SK-N-SH (cell line): ENCODE measurements around the gene OTUB1. TPM values are rescaled to one million over a fixed set of nuclear protein-coding genes. Genes with fewer than 3 reads are reported as not detected.

Experiments used
- CTCF ChIA-PET: fragments of 300-600, 350-600 bp; formaldehyde crosslinking; extraction: SDS; loops from one replicate; lab custom pipeline; 2021; lab: Yijun Ruan, JAX
- POLR2A ChIA-PET: fragments of 350-600 bp; sonication (Branson Sonifier 250); formaldehyde crosslinking; extraction: SDS; loops from one replicate; lab custom pipeline; 2020; ENCODE audit warnings: antibody characterized with exemption, inconsistent platforms; lab: Yijun Ruan, JAX
- DNase-seq: peaks from one replicate; pipeline ENCODE4 v3.0.0; 2012
- H2AFZ ChIP-seq: fragments of 200-600 bp; sonication (generic); 2 replicates; pipeline ENCODE4 v1.8.1; 2016; ENCODE audit warnings: antibody characterized with exemption, mild to moderate bottlenecking, low read depth
- H3F3A ChIP-seq: fragments of 200-600 bp; sonication (generic); replicated peaks from 2 replicates; pipeline ENCODE3; 2016; ENCODE audit warnings: antibody characterized with exemption, mild to moderate bottlenecking; ENCODE audit not compliant: insufficient read depth
- H3K27ac ChIP-seq, 2 experiments: fragments of 200-500 bp in 1 of 2; fragments of 200-600 bp in 1 of 2; sonication (Bioruptor generic) in 1 of 2; sonication (generic), shearing (Covaris generic) in 1 of 2; 2 replicates each; pipeline versions ENCODE4 v1.5.1 to v1.6.1; 2014 to 2016; ENCODE audit warnings: low read depth in 2 of 2, inconsistent platforms in 1 of 2, low read length in 1 of 2, mild to moderate bottlenecking in 1 of 2, mixed read lengths in 1 of 2
- H3K27me3 ChIP-seq: fragments of 200-600 bp; sonication (generic), shearing (Covaris generic); 2 replicates; pipeline ENCODE4 v1.6.1; 2016; ENCODE audit warnings: mixed run types; ENCODE audit not compliant: insufficient read depth
- H3K36me3 ChIP-seq, 2 experiments: fragments of 200-500 bp in 1 of 2; fragments of 200-600 bp in 1 of 2; sonication (Bioruptor generic) in 1 of 2; sonication (generic) in 1 of 2; replicated peaks in 1 of 2; 2 replicates each; pipeline versions ENCODE3 to v1.5.1; 2014 to 2016; ENCODE audit warnings: low read length in 1 of 2, mild to moderate bottlenecking in 1 of 2; ENCODE audit not compliant: insufficient read depth in 2 of 2, control insufficient read depth in 1 of 2
- H3K4me1 ChIP-seq, 2 experiments: fragments of 200-500 bp in 1 of 2; fragments of 200-600 bp in 1 of 2; sonication (Bioruptor generic) in 1 of 2; sonication (generic), shearing (Covaris generic) in 1 of 2; 2 replicates each; pipeline versions ENCODE4 v1.5.1 to v1.6.1; 2014 to 2016; ENCODE audit warnings: low read depth in 1 of 2, low read length in 1 of 2, mixed run types in 1 of 2; ENCODE audit not compliant: insufficient read depth in 2 of 2, control insufficient read depth in 1 of 2
- H3K4me2 ChIP-seq: fragments of 200-600 bp; sonication (generic), shearing (Covaris generic); 2 replicates; pipeline ENCODE4 v1.6.1; 2017; ENCODE audit warnings: mixed run types
- H3K4me3 ChIP-seq, 2 experiments: fragments of 200-500 bp in 1 of 2; fragments of 200-600 bp in 1 of 2; sonication (Bioruptor generic) in 1 of 2; sonication (generic), shearing (Covaris generic) in 1 of 2; 2 replicates each; pipeline versions ENCODE4 v1.5.1 to v1.8.1; 2014 to 2016; ENCODE audit warnings: low read depth in 2 of 2, inconsistent platforms in 1 of 2, low read length in 1 of 2, mild to moderate bottlenecking in 1 of 2, mixed read lengths in 1 of 2, moderate library complexity in 1 of 2
- H3K79me2 ChIP-seq: fragments of 200-600 bp; sonication (generic); 2 replicates; pipeline ENCODE4 v1.8.1; 2017; ENCODE audit warnings: mild to moderate bottlenecking; ENCODE audit not compliant: insufficient read depth
- H3K9ac ChIP-seq: fragments of 200-600 bp; sonication (generic); 2 replicates; pipeline ENCODE4 v1.6.1; 2017; ENCODE audit warnings: mixed run types
- H3K9me2 ChIP-seq: fragments of 200-600 bp; sonication (generic); 2 replicates; pipeline ENCODE4 v1.6.1; 2017; ENCODE audit warnings: mixed run types
- H3K9me3 ChIP-seq: fragments of 200-600 bp; sonication (generic); 2 replicates; pipeline ENCODE4 v1.6.1; 2017; ENCODE audit warnings: mixed run types, mild to moderate bottlenecking, moderate library complexity
- H4K20me1 ChIP-seq: fragments of 200-600 bp; sonication (generic); 2 replicates; pipeline ENCODE4 v1.6.1; 2017; ENCODE audit warnings: mild to moderate bottlenecking, mixed run types; ENCODE audit not compliant: insufficient read depth
- FOXJ3 ChIP-seq: sonication (generic); formaldehyde crosslinking; IDR thresholded peaks from 2 replicates; pipeline ENCODE4 v1.5.1; 2020; ENCODE audit warnings: mild to moderate bottlenecking, missing genetic modification reagents
- GATA2 ChIP-seq: sonication (generic); formaldehyde crosslinking; IDR thresholded peaks from 2 replicates; pipeline ENCODE4 v1.5.0; 2020; ENCODE audit warnings: mild to moderate bottlenecking, missing genetic modification reagents
- IRF3 ChIP-seq: fragments of 150-350 bp; IDR thresholded peaks from 2 replicates; pipeline ENCODE4 v1.6.1; 2016; ENCODE audit warnings: mild to moderate bottlenecking, low read depth, low read length
- JUND ChIP-seq: IDR thresholded peaks from 2 replicates; pipeline ENCODE4 v1.4.0; 2012
- MAX ChIP-seq: IDR thresholded peaks from 2 replicates; pipeline ENCODE4 v1.4.0; 2012; ENCODE audit warnings: low read depth
- MEF2A ChIP-seq: IDR thresholded peaks from 2 replicates; pipeline ENCODE4 v1.4.0; 2012; ENCODE audit warnings: low read depth, borderline replicate concordance
- MXI1 ChIP-seq: IDR thresholded peaks from 2 replicates; pipeline ENCODE4 v1.6.1; 2012; ENCODE audit warnings: mild to moderate bottlenecking, low read depth, low read length, improper control_type of control experiment
- POLR2AphosphoS5 ChIP-seq: IDR thresholded peaks from 2 replicates; pipeline ENCODE4 v1.6.1; 2012; ENCODE audit warnings: low read depth, low read length
- RAD21 ChIP-seq: IDR thresholded peaks from 2 replicates; pipeline ENCODE4 v1.6.1; 2012; ENCODE audit warnings: mild to moderate bottlenecking, low read length
- RCOR1 ChIP-seq: fragments of 150-350 bp; IDR thresholded peaks from 2 replicates; pipeline ENCODE4 v1.6.1; 2017; ENCODE audit warnings: antibody characterized with exemption, low read length
- RFX5 ChIP-seq: IDR thresholded peaks from 2 replicates; pipeline ENCODE4 v1.6.1; 2012; ENCODE audit warnings: mild to moderate bottlenecking, improper control_type of control experiment, low read length
- RXRA ChIP-seq: IDR thresholded peaks from 2 replicates; pipeline ENCODE4 v1.4.0; 2012; ENCODE audit warnings: low read depth, mild to moderate bottlenecking, borderline replicate concordance
- TAF1 ChIP-seq: IDR thresholded peaks from 2 replicates; pipeline ENCODE4 v1.6.1; 2012; ENCODE audit warnings: low read depth, mild to moderate bottlenecking, low read length, moderate library complexity, borderline replicate concordance
- TEAD4 ChIP-seq: IDR thresholded peaks from 2 replicates; pipeline ENCODE4 v1.4.0; 2012; ENCODE audit warnings: mild to moderate bottlenecking, borderline replicate concordance; ENCODE audit not compliant: insufficient read depth
- USF2 ChIP-seq: fragments of 150-350 bp; IDR thresholded peaks from 2 replicates; pipeline ENCODE4 v1.6.1; 2017; ENCODE audit warnings: antibody characterized with exemption, low read length, low read depth, borderline replicate concordance
- YY1 ChIP-seq: IDR thresholded peaks from 2 replicates; pipeline ENCODE4 v1.4.0; 2012; ENCODE audit warnings: low read depth, mild to moderate bottlenecking
- WGBS: methylation state at CpG from one replicate; pipeline ENCODE4 v1.1.6; 2017; ENCODE audit warnings: low lambda C conversion rate; 5-methylcytosine and 5-hydroxymethylcytosine counted together
- polyA plus RNA-seq, 3 experiments: library from polyadenylated mRNA; depleted of rRNA; stranded (reverse); fragments of >200 nt; gene quantifications; 2 replicates each; pipeline ENCODE4 v1.2.3, GENCODE V29; 2012
- TF ChIP-seq, protein P1 (sequence below): IDR thresholded peaks from 2 replicates; pipeline ENCODE4 v1.6.1; 2012; ENCODE audit warnings: mild to moderate bottlenecking, low read depth, low read length, moderate library complexity

Gene OTUB1
- polyA plus RNA-seq, 1 of the 3 experiments (the other 2 are of a cell fraction) = 183 TPM

DNA sequence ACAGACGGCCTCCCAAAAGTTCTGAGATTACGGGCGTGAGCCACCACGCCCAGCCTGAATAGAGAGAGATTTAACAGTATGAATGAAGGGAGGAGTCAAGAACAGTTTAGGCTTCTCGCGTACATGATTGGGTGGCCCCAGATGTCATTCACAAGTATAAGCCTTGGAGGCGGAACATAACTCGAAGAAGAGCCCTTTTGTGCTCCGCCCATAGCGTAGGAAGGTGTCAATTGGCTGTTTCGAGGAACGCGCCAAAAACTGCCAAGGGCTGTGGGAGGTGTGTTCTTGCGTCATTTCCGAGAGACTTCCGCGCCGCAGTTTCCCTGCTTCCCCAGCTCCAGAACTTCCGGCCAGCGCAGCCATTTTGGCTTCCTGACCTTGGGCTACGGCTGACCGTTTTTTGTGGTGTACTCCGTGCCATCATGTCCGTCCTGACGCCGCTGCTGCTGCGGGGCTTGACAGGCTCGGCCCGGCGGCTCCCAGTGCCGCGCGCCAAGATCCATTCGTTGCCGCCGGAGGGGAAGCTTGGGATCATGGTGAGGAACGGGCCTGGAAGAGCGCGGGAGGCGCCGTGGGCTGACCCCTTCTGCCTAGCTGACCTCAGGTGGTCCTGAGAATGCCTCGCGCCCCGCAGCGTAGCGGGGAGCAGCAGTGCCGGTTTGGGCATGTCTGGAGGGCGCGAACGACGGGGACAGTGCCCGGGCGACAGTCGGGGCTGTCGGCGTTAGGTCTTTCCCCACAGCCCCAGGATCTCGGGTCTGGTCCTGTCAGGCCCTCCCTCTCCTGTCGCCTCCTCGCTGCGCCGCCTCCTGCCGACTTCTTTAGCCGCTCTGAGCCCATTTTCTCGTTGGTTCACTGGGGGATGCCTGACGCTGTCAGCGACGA, 11.7 kb upstream of the OTUB1 start, which contains the start of gene COX8A (continued):
- TF ChIP-seq, protein P1, sequence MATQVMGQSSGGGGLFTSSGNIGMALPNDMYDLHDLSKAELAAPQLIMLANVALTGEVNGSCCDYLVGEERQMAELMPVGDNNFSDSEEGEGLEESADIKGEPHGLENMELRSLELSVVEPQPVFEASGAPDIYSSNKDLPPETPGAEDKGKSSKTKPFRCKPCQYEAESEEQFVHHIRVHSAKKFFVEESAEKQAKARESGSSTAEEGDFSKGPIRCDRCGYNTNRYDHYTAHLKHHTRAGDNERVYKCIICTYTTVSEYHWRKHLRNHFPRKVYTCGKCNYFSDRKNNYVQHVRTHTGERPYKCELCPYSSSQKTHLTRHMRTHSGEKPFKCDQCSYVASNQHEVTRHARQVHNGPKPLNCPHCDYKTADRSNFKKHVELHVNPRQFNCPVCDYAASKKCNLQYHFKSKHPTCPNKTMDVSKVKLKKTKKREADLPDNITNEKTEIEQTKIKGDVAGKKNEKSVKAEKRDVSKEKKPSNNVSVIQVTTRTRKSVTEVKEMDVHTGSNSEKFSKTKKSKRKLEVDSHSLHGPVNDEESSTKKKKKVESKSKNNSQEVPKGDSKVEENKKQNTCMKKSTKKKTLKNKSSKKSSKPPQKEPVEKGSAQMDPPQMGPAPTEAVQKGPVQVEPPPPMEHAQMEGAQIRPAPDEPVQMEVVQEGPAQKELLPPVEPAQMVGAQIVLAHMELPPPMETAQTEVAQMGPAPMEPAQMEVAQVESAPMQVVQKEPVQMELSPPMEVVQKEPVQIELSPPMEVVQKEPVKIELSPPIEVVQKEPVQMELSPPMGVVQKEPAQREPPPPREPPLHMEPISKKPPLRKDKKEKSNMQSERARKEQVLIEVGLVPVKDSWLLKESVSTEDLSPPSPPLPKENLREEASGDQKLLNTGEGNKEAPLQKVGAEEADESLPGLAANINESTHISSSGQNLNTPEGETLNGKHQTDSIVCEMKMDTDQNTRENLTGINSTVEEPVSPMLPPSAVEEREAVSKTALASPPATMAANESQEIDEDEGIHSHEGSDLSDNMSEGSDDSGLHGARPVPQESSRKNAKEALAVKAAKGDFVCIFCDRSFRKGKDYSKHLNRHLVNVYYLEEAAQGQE = 0 out of 2 replicates have a peak, but pooled peaks have one; percentile 4
- peak; percentile 78; the same call in 1 of the 2 replicates for TF ChIP-seq MAX
- no peak for TF ChIP-seq JUND
- no peak for TF ChIP-seq FOXJ3 (CRISPR knock-in tag)
- TF ChIP-seq RCOR1 = no peak
- TF ChIP-seq TEAD4 = no peak
- TF ChIP-seq POLR2AphosphoS5 = peak; percentile 80
- TF ChIP-seq MEF2A = no peak
- TF ChIP-seq TAF1 = peak; percentile 75; the same call in 1 of the 2 replicates
- TF ChIP-seq RAD21 = no peak
- peak; percentile 96 for TF ChIP-seq YY1
- no peak for TF ChIP-seq RXRA
- TF ChIP-seq GATA2 (CRISPR knock-in tag) = no peak

DNA sequence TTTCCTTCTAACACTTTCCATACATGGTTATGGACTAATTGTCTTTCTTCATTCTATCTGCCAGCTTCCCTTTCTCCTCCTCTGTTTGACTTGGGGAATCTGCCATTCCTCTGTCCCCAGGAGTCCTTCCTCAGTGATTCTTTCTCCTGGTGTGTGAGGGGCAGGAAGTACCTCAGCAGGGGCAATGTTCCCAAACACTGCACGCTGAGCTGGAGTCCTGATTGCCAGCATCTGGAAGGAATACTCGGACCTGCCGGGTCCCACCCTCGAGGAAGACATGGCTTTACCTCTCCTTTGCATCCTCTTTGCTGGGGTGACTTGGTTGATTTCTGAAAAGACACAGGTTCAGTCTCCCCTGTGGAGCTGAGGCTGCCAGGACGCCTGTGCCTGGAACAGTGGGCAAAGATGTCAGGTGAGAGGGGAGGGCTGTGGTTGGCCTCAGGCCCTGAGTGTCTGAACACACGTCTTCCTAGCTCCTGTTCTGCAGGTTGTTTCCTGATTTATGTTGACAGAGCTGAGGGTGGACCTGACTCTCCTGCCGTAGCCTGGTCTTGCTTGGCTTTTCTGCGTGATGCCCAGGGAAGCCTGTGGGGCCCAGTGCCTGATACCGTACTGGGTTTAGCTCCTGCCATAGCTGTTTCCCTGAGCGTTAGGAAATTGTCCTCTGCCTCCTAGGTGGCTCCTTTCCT, 7.5 kb upstream of the OTUB1 start:
- peaks cover 12% of the 10 kb centered on the region for H4K20me1 ChIP-seq
- ChIA-PET CTCF (no interaction called here), POLR2A (interaction anchor here (1.1 kb wide), 1 partner anchor 82 kb away, joined by 3 read pairs; no protein-coding TSS in a partner anchor)
- no peaks in the 10 kb centered on the region for H3K9me3 ChIP-seq
- peaks cover 0 to 6% of the 10 kb centered on the region in 2 experiments for H3K36me3 ChIP-seq
- no peak for TF ChIP-seq USF2
- no peak for TF ChIP-seq IRF3
- TF ChIP-seq, protein P1 = no peak
- no peak for TF ChIP-seq MXI1
- no peak for TF ChIP-seq JUND
- no peak for TF ChIP-seq RFX5
- TF ChIP-seq MAX = no peak
- no peak for TF ChIP-seq POLR2AphosphoS5
- peaks cover 5% of the 10 kb centered on the region for H3F3A ChIP-seq
- no peak overlapping the region for H2AFZ ChIP-seq
- H3K27ac ChIP-seq = no peak overlapping the region; a peak in 1 of 4 replicates
- H3K9ac ChIP-seq = no peak overlapping the region
- H3K4me1 ChIP-seq = peaks cover 11 to 15% of the 10 kb centered on the region in 2 experiments; a peak in 2 of 4 replicates
- no peaks in the 10 kb centered on the region for H3K9me2 ChIP-seq
- H3K4me3 ChIP-seq = no peak overlapping the region
- H3K27me3 ChIP-seq = no peaks in the 10 kb centered on the region
- H3K4me2 ChIP-seq = no peak overlapping the region
- WGBS = 97% methylated on average over 9 of the region's 10 CpGs
- no peak for DNase-seq
- peaks cover 80% of the 10 kb centered on the region for H3K79me2 ChIP-seq
